Esophagus muscularis mucosa (tissue), 4 donors: ENCODE data around the gene ENPP4.

Experiments
- EP300 ChIP-seq: sonication (generic); formaldehyde crosslinking; IDR thresholded peaks from one replicate; pipeline ENCODE4 v1.6.1; 2017; ENCODE audit warnings: antibody characterized with exemption
- POLR2A ChIP-seq: fragments of 450-650 bp; IDR thresholded peaks from one replicate; pipeline ENCODE4 v1.6.1; 2017; ENCODE audit warnings: antibody characterized with exemption, moderate library complexity, mild to moderate bottlenecking, low read depth
- POLR2AphosphoS5 ChIP-seq, 2 donors: sonication (generic); formaldehyde crosslinking; IDR thresholded peaks; one replicate each; pipeline ENCODE4 v1.6.1; 2017; ENCODE audit warnings: antibody characterized with exemption in 2 of 2
- TF ChIP-seq, protein P1 (sequence below), 3 experiments: fragments of 200-600 bp in 2 of 3; fragments of 450-650 bp in 1 of 3; sonication (generic) in 2 of 3; IDR thresholded peaks; one replicate each; pipeline ENCODE4 v1.5.1; 2017 to 2019; ENCODE audit warnings: antibody characterized with exemption in 3 of 3, mild to moderate bottlenecking in 2 of 3, moderate library complexity in 1 of 3

DNA sequence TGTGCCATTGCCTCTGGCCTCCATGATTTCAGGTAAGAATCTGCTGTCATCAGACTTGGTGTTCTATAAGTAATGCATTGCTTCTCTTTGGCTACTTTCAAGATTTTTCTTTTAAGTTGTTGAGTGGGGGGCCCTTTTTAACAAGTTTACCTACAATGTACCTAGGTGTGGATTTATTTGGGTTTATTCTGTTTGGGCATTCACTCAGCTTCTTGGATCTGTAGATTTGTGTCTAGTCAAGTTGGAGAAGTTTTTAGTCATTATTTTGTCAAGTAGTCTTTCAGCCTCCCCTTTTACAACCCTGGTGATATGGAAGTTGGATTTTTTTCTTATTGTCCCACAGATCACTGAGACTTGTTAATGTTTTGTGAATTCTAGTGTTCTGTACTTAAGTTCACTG, 26.9 kb downstream of the ENPP4 start:
- no peak for TF ChIP-seq POLR2A
- TF ChIP-seq, protein P1, sequence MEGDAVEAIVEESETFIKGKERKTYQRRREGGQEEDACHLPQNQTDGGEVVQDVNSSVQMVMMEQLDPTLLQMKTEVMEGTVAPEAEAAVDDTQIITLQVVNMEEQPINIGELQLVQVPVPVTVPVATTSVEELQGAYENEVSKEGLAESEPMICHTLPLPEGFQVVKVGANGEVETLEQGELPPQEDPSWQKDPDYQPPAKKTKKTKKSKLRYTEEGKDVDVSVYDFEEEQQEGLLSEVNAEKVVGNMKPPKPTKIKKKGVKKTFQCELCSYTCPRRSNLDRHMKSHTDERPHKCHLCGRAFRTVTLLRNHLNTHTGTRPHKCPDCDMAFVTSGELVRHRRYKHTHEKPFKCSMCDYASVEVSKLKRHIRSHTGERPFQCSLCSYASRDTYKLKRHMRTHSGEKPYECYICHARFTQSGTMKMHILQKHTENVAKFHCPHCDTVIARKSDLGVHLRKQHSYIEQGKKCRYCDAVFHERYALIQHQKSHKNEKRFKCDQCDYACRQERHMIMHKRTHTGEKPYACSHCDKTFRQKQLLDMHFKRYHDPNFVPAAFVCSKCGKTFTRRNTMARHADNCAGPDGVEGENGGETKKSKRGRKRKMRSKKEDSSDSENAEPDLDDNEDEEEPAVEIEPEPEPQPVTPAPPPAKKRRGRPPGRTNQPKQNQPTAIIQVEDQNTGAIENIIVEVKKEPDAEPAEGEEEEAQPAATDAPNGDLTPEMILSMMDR (IDR thresholded peaks at IDR 0.05), result no peak
- TF ChIP-seq POLR2AphosphoS5 (IDR thresholded peaks at IDR 0.05), result no peak
- TF ChIP-seq EP300, result no peak
